ENCODE data around the gene TIPIN.

DNA sequence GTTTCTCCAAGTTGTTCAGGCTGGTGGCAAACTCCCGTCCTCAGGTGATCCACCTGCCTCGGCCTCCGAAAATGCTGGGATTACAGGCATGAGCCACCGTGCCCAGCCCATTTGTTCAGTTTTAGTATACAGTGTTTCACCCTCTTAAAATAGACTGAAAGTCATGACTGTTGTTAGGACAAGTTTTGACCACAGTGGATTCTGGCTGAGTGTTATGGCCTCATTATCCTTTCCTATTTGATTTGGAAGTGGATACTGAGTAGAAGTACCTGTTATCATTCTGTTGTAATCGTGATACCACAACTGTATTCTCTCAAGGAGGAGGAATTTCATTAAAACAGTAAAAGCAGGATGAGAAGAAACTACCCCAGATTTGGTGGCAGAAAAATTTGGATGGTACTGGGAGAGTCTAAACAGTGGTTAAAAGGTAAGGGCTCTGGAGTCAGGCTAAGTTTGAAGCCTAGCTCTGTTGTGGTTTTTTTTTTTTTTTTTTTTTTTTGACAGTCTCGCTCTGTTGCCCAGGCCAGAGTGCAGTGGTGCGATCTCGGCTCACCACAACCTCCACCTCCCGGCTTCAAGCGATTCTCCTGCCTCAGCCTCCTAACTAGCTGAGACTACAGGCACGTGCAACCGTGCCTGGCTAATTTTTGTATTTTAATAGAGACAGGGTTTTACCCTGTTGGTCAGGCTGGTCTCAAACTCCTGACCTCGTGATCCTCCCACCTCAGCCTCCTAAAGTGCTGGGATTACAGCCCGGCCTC is 32.8 kb upstream of the TIPIN start:
- TF ChIP-seq, protein P1, sequence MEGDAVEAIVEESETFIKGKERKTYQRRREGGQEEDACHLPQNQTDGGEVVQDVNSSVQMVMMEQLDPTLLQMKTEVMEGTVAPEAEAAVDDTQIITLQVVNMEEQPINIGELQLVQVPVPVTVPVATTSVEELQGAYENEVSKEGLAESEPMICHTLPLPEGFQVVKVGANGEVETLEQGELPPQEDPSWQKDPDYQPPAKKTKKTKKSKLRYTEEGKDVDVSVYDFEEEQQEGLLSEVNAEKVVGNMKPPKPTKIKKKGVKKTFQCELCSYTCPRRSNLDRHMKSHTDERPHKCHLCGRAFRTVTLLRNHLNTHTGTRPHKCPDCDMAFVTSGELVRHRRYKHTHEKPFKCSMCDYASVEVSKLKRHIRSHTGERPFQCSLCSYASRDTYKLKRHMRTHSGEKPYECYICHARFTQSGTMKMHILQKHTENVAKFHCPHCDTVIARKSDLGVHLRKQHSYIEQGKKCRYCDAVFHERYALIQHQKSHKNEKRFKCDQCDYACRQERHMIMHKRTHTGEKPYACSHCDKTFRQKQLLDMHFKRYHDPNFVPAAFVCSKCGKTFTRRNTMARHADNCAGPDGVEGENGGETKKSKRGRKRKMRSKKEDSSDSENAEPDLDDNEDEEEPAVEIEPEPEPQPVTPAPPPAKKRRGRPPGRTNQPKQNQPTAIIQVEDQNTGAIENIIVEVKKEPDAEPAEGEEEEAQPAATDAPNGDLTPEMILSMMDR (IDR thresholded peaks at IDR 0.05; ENCODE audit: poor library complexity), result no peak
- TF ChIP-seq EZH2 (IDR thresholded peaks at IDR 0.05; ENCODE audit: borderline replicate concordance), result no peak
- no peak for TF ChIP-seq EZH2phosphoT487 (IDR thresholded peaks at IDR 0.05; ENCODE audit: low read depth, severe bottlenecking, unreplicated experiment)
